Activated CD4-positive, alpha-beta T cell treated with anti-CD3 and anti-CD28 coated beads, Interleukin-2, amount 50 U/mL, for 48 hours (primary cell): Measurements from ENCODE around the gene FAM72A.
"Not testable (repeated sequence)": the region's sequence is repeated elsewhere in the genome, so short reads cannot be mapped to it uniquely, and the experiment has no call there.

ENCODE experiments used
- DNase-seq, 2 experiments: peaks; one replicate each; pipeline ENCODE4 v3.0.0-alpha.2; 2020

Gene FAM72A

DNA sequence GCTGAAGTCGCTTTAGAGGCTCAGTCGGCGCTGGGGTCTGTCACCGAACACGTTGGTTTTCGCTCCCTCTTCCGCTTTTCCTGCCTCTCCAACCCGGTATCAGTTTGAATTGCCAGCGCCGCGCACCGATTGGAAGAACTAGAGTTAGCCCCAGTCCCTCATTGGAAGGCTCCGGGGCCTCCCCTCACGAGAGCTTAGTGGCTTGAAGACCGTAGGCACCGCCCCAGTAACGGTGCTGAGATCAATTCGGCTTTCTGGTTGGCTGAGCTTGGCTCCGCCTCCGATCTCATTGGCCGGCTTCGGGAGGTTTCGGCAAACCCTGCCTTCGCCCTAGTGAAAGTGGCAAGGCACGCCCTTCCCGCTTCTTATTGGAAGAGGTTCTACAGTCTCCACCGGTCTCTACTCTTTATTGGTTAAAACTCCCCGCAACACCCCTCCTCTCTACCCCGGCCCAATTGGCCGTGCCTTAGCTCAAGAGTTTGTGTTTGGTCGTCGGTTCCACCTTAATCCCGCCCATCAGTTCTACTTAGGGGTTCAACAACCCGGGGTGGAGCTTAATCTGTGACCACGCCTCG, at the start of gene FAM72A:
Gene FAM72A (minus strand): TSS at position 51 of the 575 bp plus-strand sequence. CDS start 814 bp downstream, outside the sequence.
- peak; percentile 95 to 96 for DNase-seq

DNA sequence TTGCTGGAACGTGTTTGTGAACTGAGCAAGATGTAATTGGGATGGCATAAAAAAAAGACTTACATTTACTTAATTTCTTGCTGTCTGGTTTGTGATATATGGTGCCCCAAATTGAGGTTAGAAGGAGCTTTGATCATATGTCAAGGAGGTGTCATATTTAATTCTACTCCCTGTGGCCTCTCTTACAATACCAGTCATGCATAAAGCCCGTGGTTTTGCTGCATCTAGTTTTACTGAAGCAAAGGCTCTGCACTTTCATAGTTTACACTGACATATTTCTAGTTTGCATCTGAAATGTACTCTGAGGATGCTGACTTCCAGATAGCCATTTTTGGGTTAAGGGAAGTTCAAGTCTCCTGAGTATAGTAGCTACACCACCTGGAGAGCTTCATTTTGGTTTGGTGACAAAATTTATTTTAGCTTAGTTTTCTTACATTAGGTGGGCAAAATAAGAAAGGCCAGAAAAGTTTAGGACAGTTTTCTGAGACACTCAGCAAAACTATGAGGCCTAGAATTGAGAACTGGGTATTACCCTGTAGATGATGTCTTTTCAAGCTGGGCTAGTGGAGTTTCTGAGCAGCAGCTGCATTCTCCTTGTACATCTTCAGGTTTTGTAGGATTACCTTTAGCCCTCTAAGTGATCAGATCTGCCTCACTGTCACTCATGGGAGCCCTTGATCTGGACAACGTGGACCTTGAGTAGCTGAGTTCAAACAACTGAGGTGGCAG, 48.5 kb upstream of the FAM72A start:
- DNase-seq: not testable (repeated sequence)

DNA sequence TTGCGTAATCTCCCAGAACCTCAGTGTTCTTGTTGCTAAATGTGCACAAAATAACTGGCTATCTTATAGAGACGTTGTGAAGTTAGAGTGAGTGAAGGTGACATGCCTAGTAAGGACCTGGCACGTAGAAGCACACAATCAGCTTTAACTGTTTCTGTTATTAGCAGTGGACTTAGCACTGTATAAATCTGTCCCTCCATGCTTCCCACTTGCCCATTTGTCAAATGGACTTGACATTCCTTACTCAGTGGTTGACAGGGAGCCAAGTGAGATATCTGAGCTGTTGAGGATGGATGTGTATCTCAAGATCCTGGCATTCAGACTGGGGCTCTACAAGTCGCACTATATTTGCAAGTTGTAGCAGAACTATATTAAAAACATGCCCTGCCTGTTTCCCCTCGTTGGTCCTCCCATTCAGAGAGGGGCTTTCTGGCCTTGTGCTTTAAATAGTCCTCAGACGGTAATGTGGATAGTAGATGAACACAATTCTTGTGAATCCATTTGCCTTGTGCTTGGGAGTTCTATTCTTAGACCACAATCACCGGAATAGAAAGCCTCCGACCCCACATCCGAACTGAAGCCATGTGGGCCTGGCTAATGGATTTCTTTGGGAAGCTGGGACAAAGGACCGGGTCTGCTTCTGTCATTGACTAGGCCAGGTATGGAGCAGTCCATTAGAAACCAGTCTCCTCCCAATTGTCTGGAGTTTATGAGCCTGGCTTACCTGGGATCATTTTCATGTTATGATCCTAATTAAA, 43.7 kb upstream of the FAM72A start:
- DNase-seq: not testable (repeated sequence)

DNA sequence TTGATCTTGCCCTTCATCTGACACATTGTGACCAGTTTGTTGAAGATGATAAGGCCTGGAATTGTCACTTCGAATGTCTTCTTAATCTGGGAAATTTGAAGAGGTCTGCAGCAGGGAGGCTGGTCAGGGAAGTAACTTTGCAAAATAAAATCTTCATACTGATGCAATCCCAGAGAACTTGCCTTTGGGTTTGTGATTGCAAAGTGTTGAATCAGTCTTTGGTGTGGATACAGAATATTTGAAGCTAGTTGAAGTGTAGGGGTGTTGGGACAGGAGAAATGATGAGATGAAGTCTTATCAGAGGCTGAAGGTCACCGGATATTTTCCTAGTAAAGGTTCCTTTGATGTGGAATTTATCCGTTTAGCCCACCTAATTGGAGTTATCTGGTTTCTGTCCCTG, 42.8 kb upstream of the FAM72A start:
- not testable (repeated sequence) for DNase-seq

DNA sequence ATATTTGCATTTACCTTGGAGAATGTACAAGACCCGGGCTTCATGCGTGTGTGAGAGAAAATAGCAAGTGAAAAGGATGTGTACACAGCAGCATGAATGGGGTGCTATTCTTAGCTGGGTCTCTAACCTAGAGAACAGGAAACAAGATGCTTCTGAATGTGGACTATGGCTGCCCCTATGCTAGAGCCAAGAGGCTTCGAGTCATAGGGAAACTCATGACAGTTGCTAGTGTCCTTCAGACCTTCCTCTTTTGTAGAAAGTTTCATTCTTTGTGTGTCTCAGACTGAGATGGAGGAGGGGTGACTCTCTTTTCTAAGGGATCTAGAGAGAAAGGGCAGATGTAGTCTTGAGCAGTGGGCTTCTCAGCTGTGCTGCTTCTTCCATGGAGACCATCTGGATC, 40.7 kb upstream of the FAM72A start:
- not testable (repeated sequence) for DNase-seq

DNA sequence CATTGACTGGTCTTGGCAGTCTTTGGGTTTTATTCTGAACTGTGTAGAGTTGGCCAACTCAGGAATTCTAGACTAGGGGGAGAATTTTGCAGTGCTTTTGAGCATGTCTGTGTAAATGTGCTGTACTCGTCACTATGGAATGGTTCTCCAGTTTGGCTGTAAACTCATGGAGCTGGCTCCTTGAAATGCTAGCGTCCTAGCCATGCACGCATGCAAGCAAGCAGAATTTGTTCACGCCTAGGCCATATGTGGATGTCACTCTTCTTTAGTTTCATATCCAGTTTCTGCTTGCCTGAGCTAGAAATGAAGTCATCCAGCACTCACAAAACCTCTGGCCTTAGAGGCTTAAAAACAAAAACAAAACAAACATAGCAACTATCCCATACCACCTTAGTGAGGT, 37.6 kb upstream of the FAM72A start:
- not testable (repeated sequence) for DNase-seq

- not testable (repeated sequence) for DNase-seq
Measured at GRCh38 chr1:206235190-206235589, 32.6 kb upstream of the FAM72A start.

GRCh38 chr1:206234189-206234916, 31.7 kb upstream of the FAM72A start:
- not testable (repeated sequence) for DNase-seq

GRCh38 chr1:206232970-206233645, 30.5 kb upstream of the FAM72A start:
- not testable (repeated sequence) for DNase-seq

DNA sequence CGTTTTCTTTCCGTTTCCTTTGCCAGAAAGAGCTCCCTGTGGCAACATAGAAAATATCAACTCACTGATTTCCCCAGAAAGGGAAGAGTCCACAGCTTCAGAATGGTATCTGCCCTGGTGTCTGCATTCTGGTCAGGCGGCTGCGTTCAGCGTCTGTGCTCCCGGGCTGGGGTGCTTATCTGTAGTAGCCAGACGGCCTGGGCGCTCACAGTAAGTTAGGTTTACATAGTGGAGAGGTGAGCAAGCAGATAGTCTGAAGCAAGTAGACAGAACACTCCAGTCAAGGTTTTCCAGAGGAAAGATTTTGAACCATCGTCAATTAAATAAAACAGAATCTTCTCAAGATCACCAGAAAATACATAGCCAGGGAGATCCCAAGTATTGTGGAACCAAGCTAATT, 29.4 kb upstream of the FAM72A start:
- not testable (repeated sequence) for DNase-seq

- not testable (repeated sequence) for DNase-seq
Measured at GRCh38 chr1:206229286-206229685, 26.6 kb upstream of the FAM72A start.

GRCh38 chr1:206226886-206227285, 24.2 kb upstream of the FAM72A start:
- DNase-seq: not testable (repeated sequence)

DNA sequence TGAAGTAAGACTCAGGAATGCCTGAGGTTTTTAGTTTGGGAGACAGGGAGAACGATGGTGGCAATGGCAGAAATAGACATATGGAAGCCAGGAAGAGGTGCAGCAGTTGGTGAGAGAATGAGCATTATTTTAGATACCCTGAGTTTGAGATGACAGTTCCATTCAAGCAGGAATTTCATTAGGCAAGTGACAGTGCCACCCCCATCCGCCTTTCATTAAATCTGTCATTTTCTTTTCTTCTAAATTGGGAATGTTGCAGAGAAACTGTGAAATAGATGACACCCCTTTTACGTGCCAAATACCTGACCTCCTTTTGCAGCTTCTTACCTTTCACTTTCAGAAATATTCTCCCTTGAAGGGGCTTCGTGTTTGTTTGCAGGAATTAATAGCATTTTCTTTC, 22.7 kb upstream of the FAM72A start:
- DNase-seq: not testable (repeated sequence)

DNA sequence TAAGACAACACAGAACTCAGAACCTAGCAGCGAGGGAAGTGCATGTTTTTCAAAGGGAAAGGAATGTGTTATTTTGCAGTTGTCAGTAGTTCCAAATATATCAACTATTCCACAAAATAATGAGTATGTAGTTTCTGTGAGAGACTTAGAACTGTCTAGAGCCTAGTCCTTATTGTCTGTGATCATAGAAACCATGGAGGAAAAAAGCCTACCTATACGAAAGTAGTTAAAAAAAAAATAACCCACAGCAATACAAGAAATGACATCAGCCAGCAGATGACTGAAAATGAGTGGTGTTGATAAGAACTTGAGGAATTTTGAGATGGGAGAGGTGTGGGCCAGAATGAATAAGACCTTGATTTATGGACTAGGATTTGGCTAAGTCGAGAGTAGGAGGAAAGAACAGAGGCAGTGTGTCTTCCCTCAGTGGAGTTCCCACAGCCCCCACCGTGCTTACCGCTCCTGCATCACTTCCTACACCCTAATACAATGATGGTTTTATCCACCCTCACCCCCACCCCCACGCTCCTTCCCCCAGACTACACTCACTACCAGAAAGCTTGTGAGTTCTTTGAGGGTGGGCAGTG, 21.6 kb upstream of the FAM72A start:
- not testable (repeated sequence) for DNase-seq

GRCh38 chr1:206221585-206221984, 18.9 kb upstream of the FAM72A start:
- DNase-seq: not testable (repeated sequence)

GRCh38 chr1:206220332-206221000, 17.8 kb upstream of the FAM72A start:
- not testable (repeated sequence) for DNase-seq

DNA sequence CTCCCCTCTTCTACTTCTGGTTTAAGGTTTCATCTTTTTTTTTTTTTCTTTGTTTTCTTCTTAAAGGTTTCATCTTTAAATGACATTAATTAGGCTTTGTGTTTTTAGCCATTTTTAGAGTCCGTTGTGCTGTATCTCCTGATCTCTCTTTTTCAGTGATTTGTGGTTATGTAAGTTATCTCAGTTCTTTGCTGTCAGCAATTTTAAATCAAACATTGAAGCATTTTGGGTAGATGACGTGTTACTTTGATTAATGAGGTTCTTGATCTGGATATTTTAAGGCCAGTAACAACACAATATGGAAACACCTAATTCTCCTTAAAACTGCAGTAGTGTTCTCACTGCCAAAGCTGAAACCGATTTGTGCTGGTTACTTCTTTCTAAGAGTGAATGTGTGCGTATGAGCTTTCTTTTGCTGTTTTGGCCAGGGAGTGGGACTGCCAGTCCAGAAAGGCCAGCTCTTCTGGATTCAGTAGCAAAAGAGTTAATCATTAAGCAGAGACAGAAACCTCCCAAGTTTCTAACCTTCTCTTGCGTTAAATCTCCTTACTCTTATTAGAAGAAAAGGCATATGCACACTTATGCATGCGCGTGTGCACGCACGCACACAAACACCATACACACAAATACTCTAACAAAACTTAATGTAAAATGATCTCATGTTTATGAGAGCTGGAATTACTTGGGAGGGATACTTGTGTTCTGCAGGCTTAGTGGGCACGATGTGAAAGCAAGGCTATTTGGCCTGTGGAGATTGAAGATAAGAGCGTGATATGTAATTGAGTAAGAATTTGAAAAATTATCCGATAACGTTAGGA, 17.1 kb upstream of the FAM72A start:
- DNase-seq: not testable (repeated sequence)

GRCh38 chr1:206218765-206219164, 16.1 kb upstream of the FAM72A start:
- DNase-seq: not testable (repeated sequence)

- not testable (repeated sequence) for DNase-seq
Measured at GRCh38 chr1:206218285-206218684, 15.6 kb upstream of the FAM72A start.
